ENCODE data around the gene MMEL1. TPM values are rescaled to one million over a fixed set of nuclear protein-coding genes. Genes with fewer than 3 reads are reported as not detected.

Gene MMEL1
- total and polyA plus RNA-seq, 2 of the 13 experiments (the other 11 are each of a cell fraction or from before 2014, with no cell fraction given), result 0.48 TPM; not detected in 1

- intact Hi-C loops (cut with micrococcal nuclease; ENCODE audit: unreplicated experiment), result no loop called here
- WGBS (ENCODE audit: low lambda C conversion rate), result no CpG with 5 or more reads among the region's 64 CpGs
- no peak overlapping the region for H3K27ac ChIP-seq (ENCODE audit: extremely low read length, insufficient read depth, low read length)
- ChIA-PET POLR2A (no interaction called here), CTCF (ENCODE audit: low intra/inter-chr PET ratio, low total read pairs) (no interaction called here)
- DNase-seq (ENCODE audit: low spot score) (no peak), ATAC-seq (peak; percentile 4; the same call in 1 of the 3 replicates), FAIRE-seq (no peak)
- in situ Hi-C loops (cut with HindIII; ENCODE audit: extremely low pct_ligation_motif_present, low pct_unique_long_range_greater_than_20kb), result no loop called here
- no peaks in the 10 kb centered on the region for H3K36me3 ChIP-seq (replicated peaks in 1 of 2; ENCODE audit: control insufficient read depth in 1 of 2, insufficient read depth in 2 of 2, low read length in 2 of 2)
- H3K4me3 ChIP-seq (replicated peaks in 1 of 3; ENCODE audit: insufficient read depth in 1 of 3, low read depth in 2 of 3, low read length in 3 of 3), result no peak overlapping the region; a peak in 1 of 6 replicates
- H2AFZ ChIP-seq (ENCODE audit: low read length), result no peak overlapping the region
- H3K79me2 ChIP-seq (ENCODE audit: insufficient read depth, low read length), result no peaks in the 10 kb centered on the region
- H3K4me1 ChIP-seq (ENCODE audit: insufficient read depth, low read length), result peaks cover 37% of the 10 kb centered on the region
- H4K20me1 ChIP-seq (ENCODE audit: insufficient read depth, low read length), result 0 out of 2 replicates have a peak, but pooled peaks cover 2% of the 10 kb centered on the region
- TF ChIP-seq ESRRA (CRISPR knock-in tag; IDR thresholded peaks at IDR 0.05; ENCODE audit: low read depth) (0 out of 2 replicates have a peak, but pooled peaks have one; percentile 27), MTF2 (CRISPR knock-in tag; IDR thresholded peaks at IDR 0.05; ENCODE audit: borderline replicate concordance) (peak; percentile 42; the same call in 1 of the 2 replicates), RFXANK (CRISPR knock-in tag; IDR thresholded peaks at IDR 0.05) (no peak), ZNF160 (CRISPR knock-in tag; IDR thresholded peaks at IDR 0.05) (no peak), ZSCAN25 (CRISPR knock-in tag; IDR thresholded peaks at IDR 0.05) (peak; percentile 93), MTF1 (CRISPR knock-in tag; IDR thresholded peaks at IDR 0.05) (no peak), KLF9 (CRISPR knock-in tag; IDR thresholded peaks at IDR 0.05; ENCODE audit: low read depth) (no peak), ZNF263 (CRISPR knock-in tag; IDR thresholded peaks at IDR 0.05) (no peak), ZBTB10 (CRISPR knock-in tag; IDR thresholded peaks at IDR 0.05; ENCODE audit: borderline replicate concordance) (no peak), ZNF207 (IDR thresholded peaks at IDR 0.05; ENCODE audit: borderline replicate concordance) (no peak), PATZ1 (CRISPR knock-in tag; IDR thresholded peaks at IDR 0.05) (0 out of 2 replicates have a peak, but pooled peaks have one; percentile 17)
- BruUV-seq (replicated peaks), result no TSS peak
- H3K27me3 ChIP-seq (ENCODE audit: control insufficient read depth in 1 of 2, insufficient read depth in 2 of 2, low read length in 2 of 2), result peaks cover 13 to 40% of the 10 kb centered on the region in 2 experiments; a peak in 4 of 5 replicates
- H3K9ac ChIP-seq (ENCODE audit: insufficient read depth, low read depth, low read length), result no peak overlapping the region
- no peak overlapping the region for H3K4me2 ChIP-seq (ENCODE audit: low read depth, low read length)
- no peaks in the 10 kb centered on the region for H3K9me3 ChIP-seq (ENCODE audit: low read length)
Measured at GRCh38 chr1:2628933-2629626, 3.7 kb downstream of the MMEL1 start.

Data from HepG2 (cell line).